NT2/D1 (cell line): ENCODE data around the gene SLC7A6OS.

Source experiments
- DNase-seq: peaks from one replicate; pipeline ENCODE4 v3.0.0-alpha.2; 2011; ENCODE audit warnings: low read depth, low spot score
- H3K27me3 ChIP-seq: 2 replicates; pipeline ENCODE4 v1.6.0; 2011; ENCODE audit warnings: mild to moderate bottlenecking; ENCODE audit not compliant: insufficient read length, insufficient read depth
- H3K36me3 ChIP-seq: 2 replicates; pipeline ENCODE4 v1.6.1; 2011; ENCODE audit warnings: mild to moderate bottlenecking, low read length, mixed read lengths; ENCODE audit not compliant: insufficient read depth, insufficient read length
- H3K4me1 ChIP-seq: 2 replicates; pipeline ENCODE4 v1.5.1; 2011; ENCODE audit not compliant: insufficient read depth, insufficient read length
- H3K4me3 ChIP-seq: 2 replicates; pipeline ENCODE4 v1.5.1; 2011; ENCODE audit warnings: low read depth; ENCODE audit not compliant: insufficient read length
- H3K9ac ChIP-seq: 2 replicates; pipeline ENCODE4 v1.6.0; 2011; ENCODE audit warnings: low read depth; ENCODE audit not compliant: insufficient read length
- H3K9me3 ChIP-seq: 2 replicates; pipeline ENCODE4 v1.5.1; 2011; ENCODE audit warnings: mild to moderate bottlenecking, low read length; ENCODE audit not compliant: insufficient read depth
- SUZ12 ChIP-seq: IDR thresholded peaks from 2 replicates; pipeline ENCODE4 v1.6.1; 2011; ENCODE audit not compliant: insufficient read length, insufficient read depth; ENCODE audit errors: extremely low read depth
- YY1 ChIP-seq: IDR thresholded peaks from 2 replicates; pipeline ENCODE4 v1.6.1; 2011; ENCODE audit not compliant: insufficient read length, insufficient read depth
- ZNF274 ChIP-seq: IDR thresholded peaks from 2 replicates; pipeline ENCODE4 v1.6.1; 2011; ENCODE audit warnings: mild to moderate bottlenecking, low read depth, low read length

Gene SLC7A6OS

GRCh38 chr16:68286153-68287074 lies 24.3 kb downstream of the SLC7A6OS start:
- Histone ChIP-seq H3K9me3 (no peaks in the 10 kb centered on the region), H3K36me3 (peaks cover 84% of the 10 kb centered on the region), H3K9ac (no peak overlapping the region), H3K27me3 (no peaks in the 10 kb centered on the region), H3K4me1 (no peaks in the 10 kb centered on the region), H3K4me3 (no peak overlapping the region)
- no peak for DNase-seq
- TF ChIP-seq ZNF274: no peak
- no peak for TF ChIP-seq YY1
- TF ChIP-seq SUZ12: no peak

- no peaks in the 10 kb centered on the region for H3K9me3 ChIP-seq
- H3K27me3 ChIP-seq: no peaks in the 10 kb centered on the region
- H3K36me3 ChIP-seq: peaks cover 83% of the 10 kb centered on the region
- no peak for DNase-seq
- TF ChIP-seq YY1 (no peak), ZNF274 (no peak), SUZ12 (no peak)
- H3K4me1 ChIP-seq: no peaks in the 10 kb centered on the region
- H3K9ac ChIP-seq: no peak overlapping the region
- H3K4me3 ChIP-seq: no peak overlapping the region
Measured at GRCh38 chr16:68285683-68286082, 25.1 kb downstream of the SLC7A6OS start.

GRCh38 chr16:68284847-68285246 lies 25.9 kb downstream of the SLC7A6OS start:
- no peak for TF ChIP-seq ZNF274
- TF ChIP-seq SUZ12: no peak
- no peak for TF ChIP-seq YY1
- Histone ChIP-seq H3K4me3 (no peak overlapping the region), H3K9ac (no peak overlapping the region), H3K9me3 (no peaks in the 10 kb centered on the region), H3K4me1 (no peaks in the 10 kb centered on the region), H3K27me3 (no peaks in the 10 kb centered on the region), H3K36me3 (peaks cover 81% of the 10 kb centered on the region)
- no peak for DNase-seq

- H3K9ac ChIP-seq: no peak overlapping the region
- no peak for TF ChIP-seq ZNF274
- no peak for TF ChIP-seq YY1
- TF ChIP-seq SUZ12: no peak
- H3K27me3 ChIP-seq: no peaks in the 10 kb centered on the region
- H3K9me3 ChIP-seq: 0 out of 2 replicates have a peak, but pooled peaks cover 3% of the 10 kb centered on the region
- no peaks in the 10 kb centered on the region for H3K4me1 ChIP-seq
- no peak for DNase-seq
- peaks cover 86% of the 10 kb centered on the region for H3K36me3 ChIP-seq
- no peak overlapping the region for H3K4me3 ChIP-seq
Measured at GRCh38 chr16:68283801-68284598, 26.7 kb downstream of the SLC7A6OS start.

GRCh38 chr16:68283346-68283745 lies 27.4 kb downstream of the SLC7A6OS start:
- no peak for DNase-seq
- Histone ChIP-seq H3K27me3 (no peaks in the 10 kb centered on the region), H3K36me3 (peaks cover 85% of the 10 kb centered on the region), H3K9me3 (0 out of 2 replicates have a peak, but pooled peaks cover 4% of the 10 kb centered on the region), H3K4me1 (no peaks in the 10 kb centered on the region), H3K9ac (no peak overlapping the region), H3K4me3 (no peak overlapping the region)
- TF ChIP-seq ZNF274 (no peak), YY1 (no peak), SUZ12 (no peak)

- no peak for DNase-seq
- H3K27me3 ChIP-seq: no peaks in the 10 kb centered on the region
- H3K9me3 ChIP-seq: 0 out of 2 replicates have a peak, but pooled peaks cover 4% of the 10 kb centered on the region
- H3K9ac ChIP-seq: no peak overlapping the region
- H3K4me1 ChIP-seq: no peaks in the 10 kb centered on the region
- peaks cover 76% of the 10 kb centered on the region for H3K36me3 ChIP-seq
- TF ChIP-seq ZNF274 (no peak), SUZ12 (no peak), YY1 (no peak)
- H3K4me3 ChIP-seq: no peak overlapping the region
Measured at GRCh38 chr16:68282064-68282452, 28.7 kb downstream of the SLC7A6OS start.
